Measurements from ENCODE around the gene GTF2A1L.
A peak's percentile ranks its signal among the peaks of the same experiment; 100 is the strongest.
"Not testable (repeated sequence)": the region's sequence is repeated elsewhere in the genome, so short reads cannot be mapped to it uniquely, and the experiment has no call there.

Gene GTF2A1L

DNA sequence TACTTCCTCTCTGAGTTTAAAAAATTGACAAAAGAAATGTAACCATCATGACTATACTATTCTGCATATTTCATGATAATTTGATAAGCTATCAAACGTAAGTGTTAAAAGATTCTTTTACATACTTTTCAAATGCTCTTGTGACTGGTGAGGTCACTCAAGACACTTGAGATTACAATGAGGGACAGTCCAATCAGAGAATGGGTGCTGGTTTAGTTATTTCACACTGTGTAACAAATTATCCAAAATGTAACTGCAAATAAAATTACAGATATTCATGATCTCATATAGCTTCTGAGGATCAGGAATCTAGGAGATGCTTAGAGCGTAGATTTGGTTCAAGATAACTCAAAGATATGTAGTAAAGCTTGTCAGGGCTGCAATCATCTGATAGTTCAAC lies 4.4 kb upstream of the GTF2A1L start:
- DNase-seq (ENCODE audit: low spot score): no peak

DNA sequence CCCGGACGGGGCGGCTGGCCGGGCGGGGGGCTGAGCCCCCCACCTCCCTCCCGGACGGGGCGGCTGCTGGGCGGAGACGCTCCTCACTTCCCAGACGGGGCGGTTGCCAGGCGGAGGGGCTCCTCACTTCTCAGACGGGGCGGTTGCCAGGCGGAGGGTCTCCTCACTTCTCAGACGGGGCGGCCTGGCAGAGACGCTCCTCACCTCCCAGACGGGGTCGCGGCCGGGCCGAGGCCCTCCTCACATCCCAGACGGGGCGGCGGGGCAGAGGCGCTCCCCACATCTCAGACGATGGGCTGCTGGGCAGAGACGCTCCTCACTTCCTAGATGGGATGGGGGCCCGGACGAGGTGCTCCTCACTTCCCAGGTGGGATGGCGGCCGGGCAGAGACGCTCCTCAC lies 3.1 kb upstream of the GTF2A1L start:
- not testable (repeated sequence) for DNase-seq (ENCODE audit: low spot score)

DNA sequence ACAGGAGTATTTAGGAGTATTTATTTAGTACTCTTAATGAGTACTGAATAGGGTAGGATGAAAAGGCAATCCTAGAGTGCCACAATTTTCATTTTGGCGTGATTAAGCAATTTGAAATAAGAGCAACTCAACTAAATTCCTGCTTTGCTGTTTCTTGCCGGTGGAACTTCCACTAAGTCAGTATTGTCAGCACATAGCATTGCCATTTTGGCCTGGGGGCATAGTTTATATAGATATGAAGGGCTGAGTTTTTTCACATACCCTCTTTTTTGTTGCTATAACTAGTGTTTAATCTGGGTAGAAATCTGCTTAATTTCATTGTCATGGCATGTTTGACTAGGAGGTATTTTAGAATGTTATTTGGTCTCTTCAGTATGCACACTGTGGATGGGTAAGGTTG lies 1.9 kb downstream of the GTF2A1L start:
- no peak for DNase-seq (ENCODE audit: low spot score)

DNA sequence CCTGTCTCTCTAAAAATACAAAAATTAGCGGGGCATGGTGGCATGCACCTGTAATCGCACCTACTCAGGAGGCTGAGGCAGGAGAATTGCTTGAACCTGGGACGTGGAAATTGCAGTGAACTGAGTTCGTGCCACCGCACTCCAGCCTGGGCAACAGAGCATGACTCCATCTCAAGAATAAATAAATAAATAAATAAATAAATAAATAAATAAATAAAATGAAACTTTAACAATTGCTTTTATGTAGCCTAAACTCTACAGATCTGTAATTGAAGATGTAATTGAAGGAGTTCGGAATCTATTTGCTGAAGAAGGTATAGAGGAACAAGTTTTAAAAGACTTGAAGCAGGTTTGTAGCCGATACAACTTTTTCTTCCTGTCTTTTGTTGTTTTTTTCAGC lies 2.9 kb downstream of the GTF2A1L start:
- DNase-seq (ENCODE audit: low spot score): no peak

DNA sequence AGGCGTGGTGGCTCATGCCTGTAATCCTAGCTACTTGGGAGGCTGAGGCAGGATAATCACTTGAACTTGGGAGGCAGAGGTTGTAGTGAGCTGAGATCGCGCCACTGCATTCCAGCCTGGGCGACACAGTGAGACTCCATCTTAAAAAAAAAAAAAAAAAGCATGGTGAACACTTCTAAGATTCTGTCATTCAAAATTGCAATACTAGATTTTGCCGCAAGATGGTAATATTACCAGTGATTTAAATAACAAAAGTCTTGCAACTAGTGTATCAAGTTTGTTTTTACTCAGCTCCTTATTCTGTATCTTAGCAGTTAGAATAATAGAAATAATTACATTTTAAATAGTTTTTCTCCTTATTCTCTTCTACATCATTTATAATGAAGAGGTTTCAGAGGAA lies 5.0 kb downstream of the GTF2A1L start:
- not testable (repeated sequence) for DNase-seq (ENCODE audit: low spot score)

DNA sequence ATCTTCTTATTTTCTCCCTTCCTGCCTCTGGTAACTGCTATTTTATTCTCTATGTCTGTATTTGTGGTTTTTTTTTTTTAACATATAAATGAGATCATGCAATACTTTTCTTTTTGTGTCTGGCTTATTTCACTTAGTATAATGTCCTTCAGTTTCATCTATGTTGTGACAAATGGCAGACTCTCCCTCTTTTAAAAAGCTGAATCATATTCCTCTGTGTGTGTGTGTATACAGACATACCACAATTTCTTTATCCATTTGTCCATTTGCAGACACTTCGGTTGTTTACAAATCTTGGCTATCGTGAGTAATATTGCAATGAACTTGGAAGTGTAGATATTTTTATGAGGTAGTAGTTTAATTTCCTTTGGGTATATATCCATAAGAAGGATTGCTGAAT lies 7.0 kb downstream of the GTF2A1L start:
- DNase-seq (ENCODE audit: low spot score): no peak

DNA sequence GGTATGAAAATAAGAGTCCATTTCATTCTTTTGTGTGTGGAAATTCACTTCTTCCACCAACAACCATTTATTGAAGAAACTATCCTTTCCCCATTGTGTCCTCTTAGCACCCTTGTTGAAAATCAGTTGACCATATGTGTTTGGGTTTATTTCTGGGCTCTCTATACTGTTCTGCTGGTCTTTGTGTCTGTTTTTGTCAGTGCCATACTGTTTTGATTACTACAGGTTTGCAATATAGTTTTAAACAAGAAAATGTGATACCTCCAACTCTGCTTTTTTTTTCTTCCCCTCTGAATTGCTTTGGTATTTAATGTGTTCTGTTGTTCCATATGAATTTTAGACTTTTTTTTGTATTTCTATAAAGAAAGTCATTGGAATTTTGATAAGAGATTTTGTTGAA lies 8.4 kb downstream of the GTF2A1L start:
- no peak for DNase-seq (ENCODE audit: low spot score)

DNA sequence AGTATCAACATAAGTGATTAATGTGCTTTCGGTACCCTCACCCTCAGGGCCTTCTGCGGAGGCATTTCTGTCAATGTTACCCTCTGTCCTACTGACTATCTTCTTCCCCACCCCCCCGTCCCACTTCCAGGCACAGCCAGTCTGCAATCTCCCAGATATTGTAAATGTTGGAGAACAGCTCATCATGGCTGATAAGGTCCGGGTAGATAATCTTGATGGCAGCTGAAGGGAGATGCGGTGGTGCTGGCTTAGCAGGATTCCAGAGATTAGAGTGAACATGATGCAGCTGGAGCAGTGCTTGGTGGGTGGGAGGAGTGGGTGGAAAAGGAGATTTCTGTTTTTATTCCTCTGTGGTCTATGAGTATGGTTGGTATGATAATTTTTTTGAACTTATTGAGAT lies 15.5 kb downstream of the GTF2A1L start:
- no peak for DNase-seq (ENCODE audit: low spot score)

DNA sequence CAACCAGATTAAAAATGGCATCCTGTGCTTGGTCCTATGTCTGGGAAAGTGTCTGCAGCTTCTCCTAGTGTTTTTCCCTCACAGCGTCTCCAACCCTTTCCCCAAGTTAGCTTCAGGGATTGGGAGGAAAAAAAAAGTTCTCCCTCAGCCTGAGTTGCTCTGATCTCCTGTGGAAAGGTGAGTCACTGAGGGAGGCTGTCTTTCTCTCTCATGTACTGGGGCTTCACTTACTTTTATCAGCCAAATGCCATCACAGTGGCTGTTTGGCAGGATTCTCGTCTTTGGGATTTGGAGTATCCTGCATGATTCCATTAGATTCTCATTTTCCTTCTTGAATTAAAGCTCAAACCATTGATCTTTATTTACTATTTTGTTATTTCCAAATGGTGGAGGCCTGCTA lies 18.1 kb downstream of the GTF2A1L start:
- no peak for DNase-seq (ENCODE audit: low spot score)

DNA sequence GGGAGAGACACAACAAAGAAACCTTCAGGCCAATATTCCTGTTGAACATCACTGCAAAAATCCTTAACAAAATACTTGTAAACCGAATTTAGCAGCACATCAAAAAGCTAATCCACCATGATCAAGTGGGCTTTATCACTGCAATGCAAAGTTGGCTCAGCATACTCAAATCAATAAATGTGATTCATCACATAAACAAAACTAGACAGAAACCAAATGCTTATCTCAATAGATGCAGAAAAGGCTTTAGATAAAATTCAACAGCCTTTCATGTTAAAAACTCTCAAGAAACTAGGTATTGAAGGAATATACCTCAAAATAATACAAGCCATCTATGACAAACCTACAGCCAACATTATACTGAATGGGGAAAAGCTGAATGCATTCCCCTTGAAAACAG lies 20.6 kb downstream of the GTF2A1L start:
- DNase-seq (ENCODE audit: low spot score): no peak

DNA sequence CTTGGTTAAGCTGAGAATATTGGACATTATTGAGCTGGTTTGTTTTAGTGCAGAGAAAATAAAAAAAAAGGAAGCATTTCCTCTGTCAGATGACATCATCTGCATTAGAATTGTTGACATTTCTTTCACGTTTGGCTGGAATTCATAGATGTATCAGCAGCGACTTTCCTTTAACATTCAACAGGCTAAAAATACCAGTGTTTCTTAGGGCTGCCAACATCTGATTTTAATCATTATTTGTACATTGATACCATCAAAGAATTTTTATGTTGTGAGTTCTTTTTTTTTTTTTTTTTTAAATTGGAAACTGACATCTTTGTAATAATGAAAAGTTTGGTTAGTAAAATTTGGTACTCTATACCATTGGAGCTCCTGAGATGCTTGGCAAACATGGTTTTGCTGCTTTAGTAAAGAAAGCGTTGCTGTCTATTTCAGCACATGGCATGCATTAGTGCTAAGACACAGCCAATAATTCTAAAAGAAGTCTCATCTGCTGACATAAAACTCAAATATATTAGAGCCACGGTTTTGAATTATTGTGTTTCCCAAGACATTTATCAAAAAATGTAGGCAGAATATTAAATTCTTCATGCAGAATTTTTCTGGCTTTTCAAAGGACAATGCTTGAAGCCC lies 33.6 kb downstream of the GTF2A1L start:
- peak; percentile 60 for DNase-seq (ENCODE audit: low spot score)

DNA sequence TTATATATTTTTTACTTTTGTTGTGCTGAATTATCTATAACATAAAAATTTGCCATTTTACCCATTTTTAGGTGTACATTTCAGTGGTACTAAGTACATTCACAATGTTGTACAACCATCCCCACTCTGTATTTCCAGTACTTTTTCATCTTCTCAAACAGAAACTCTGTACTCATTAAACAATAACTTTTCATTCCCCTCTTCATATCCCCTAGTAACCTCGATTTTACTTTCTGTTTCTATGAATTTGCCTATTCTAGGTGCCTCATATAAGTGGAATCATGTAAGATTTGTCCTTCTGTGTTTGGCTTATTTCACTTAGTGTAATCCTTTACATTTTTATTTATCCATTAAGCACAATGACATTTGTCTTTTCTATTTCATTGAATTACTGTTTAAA lies 51.3 kb downstream of the GTF2A1L start:
- no peak for DNase-seq (ENCODE audit: low spot score)

DNA sequence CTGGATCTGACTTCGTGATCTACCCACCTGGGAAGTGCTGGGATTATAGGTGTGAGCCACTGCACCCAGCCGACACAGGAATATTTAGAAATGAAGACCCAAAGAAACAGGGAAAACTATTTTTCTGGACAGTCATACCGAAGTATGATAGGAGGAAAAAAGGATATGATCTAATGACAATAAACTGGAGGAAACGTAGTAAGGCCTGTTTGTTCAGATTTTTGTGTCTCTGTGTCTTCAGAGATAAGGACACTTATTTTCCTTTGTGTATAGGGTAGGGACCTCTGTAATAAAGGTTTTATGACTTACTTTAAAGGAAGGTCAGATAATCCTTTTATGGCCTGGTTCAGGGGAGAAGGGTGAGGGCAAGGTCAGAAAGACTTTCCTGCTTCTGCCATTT lies 55.9 kb downstream of the GTF2A1L start:
- DNase-seq (ENCODE audit: low spot score): no peak

DNA sequence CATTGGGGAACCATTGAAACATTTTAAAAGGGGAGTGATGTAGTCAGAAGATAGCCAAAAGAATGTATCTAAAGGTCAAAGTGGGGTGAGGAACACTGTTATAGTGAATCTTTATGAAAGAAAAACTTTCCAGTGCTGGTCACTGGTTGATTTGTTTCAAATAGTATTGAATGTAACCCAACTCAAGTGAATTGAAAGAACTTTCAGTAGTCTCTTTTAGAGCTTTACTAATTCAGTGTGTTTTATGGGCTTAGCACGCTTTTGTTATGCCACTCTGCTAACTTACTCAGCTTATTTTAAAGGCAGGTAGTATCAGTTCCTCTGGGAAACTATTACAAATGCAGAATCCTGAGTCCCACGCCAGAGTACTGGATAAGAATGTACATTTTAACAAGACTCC lies 57.3 kb downstream of the GTF2A1L start:
- no peak for DNase-seq (ENCODE audit: low spot score)

DNA sequence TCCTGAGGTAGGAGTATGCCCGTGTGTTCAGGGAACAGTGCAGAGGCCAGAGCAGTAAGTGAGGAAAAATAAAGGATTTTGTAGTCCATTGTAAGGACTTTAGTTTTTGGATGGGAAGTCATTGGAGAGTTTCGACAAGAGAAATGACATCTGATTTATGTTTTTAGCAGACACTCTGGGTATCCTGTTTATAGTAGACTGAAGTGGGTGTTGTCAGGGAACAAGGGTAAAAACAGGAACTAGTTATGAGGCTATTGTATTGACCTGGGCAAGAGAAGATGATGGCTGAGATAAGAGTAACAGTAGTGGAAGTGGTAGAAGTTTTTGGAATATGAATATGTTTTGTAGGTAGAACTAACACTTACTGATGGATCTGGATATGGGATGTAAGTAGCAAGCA lies 59.8 kb downstream of the GTF2A1L start:
- DNase-seq (ENCODE audit: low spot score): no peak

DNA sequence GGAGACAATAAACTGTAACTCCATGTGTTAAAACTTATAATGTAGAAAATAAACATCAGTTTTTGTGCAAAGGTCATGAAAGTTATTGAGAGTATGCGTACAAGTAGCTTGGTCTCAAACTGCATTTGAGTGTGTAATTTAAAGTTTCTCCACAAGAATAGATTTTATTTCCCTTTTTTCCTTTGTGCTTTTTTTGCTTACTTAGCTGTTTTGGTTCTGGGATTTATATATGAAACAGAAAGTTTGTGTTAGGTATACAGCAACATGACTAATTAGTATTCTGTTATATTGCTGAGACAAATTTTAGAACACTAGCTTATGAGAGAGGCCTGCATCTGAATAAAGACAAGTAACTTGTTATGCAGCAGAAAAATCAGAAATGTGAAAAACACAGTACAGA lies 67.5 kb downstream of the GTF2A1L start:
- no peak for DNase-seq (ENCODE audit: low spot score)

DNA sequence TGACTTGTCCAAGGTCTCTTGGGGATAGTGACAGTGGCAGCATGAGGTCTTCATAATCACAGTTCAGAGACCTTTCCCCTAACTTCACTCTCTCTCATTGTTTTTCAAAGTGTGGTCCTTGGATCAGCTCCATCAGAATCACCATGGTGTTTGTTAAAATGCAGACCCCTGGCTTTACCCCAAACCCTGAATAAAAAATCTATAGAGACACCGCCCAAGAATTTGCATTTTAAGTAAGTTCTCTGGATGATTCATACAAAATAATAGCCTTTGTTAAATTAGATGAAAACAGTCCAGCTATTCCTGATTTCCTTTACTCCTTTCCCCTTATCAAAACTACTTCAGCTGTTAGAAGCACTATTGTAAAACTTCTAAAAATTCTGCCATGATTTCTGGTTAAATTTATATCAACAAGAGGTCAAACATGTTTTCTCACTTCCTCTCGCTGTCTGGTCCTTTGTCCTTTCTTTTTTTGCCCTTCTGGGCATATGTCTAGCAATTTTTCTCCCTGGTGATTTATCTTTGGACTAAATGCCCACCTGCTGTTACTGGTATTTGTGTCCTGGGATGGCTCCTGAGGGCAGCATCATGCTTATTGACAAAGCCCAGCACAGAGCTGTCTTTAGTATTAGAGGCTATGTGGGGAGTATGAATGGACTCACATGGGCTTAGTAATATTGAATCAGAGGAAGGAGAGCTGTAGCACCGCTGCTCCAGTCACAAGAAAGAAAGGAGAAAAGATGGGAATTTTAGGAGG lies 74.5 kb downstream of the GTF2A1L start:
- no peak for DNase-seq (ENCODE audit: low spot score)

DNA sequence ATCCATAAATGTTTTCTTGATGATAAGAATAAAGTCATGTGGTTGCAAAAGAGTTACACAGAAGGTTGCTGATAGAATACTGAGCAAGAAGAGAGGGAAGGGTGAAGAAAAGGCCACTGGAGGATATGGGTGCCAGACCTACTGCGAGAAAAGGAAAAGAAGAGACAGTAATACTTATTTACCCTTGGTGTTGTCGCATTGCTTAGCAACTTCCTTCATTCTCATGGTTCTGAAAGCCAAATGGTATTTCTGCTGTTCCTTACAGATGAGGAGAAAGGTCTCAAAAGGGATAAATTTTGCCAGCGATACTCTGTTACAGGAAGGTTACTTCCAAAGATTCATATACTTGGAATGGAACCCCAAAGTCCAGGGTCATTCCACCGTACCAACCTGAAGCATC lies 75.4 kb downstream of the GTF2A1L start:
- DNase-seq (ENCODE audit: low spot score): no peak

DNA sequence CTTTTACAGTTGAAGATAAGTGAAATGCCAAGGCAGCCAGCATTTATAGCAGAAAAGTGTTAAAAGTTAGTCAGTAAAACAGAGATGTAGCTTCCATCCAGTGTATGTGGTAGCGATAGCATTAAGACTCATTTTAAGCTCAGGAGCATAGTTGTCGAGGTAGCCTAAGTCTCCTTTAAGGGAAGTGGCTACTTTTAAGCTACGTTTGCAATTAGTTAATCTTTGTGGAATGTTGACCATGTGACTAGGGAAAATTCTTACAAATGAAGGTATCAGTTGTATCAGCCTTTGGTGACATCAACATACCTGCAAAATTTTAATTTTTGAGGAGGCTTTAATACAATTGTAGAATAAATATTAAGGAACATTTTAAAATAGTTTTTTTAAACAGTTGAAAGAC lies 76.0 kb downstream of the GTF2A1L start:
- DNase-seq (ENCODE audit: low spot score): no peak

DNA sequence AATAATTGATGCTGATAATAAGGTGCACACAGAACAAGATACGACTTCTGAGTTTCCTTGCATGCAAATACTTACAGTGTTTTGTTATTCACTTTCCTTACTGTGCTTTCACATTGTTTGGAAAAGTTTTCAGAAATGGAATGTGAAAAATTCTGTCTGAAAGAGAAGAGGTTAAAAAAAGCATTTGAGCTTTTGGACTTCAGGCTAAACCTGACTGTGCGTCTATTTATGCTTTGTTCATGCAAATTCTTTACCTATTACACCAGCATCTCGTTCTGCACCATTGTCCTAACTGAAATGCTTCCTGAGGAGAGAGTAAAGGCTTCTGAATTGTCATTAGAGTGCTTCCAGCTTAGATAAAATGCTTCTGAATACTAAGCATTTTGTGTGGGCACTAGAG lies 76.5 kb downstream of the GTF2A1L start:
- DNase-seq (ENCODE audit: low spot score): no peak

DNA sequence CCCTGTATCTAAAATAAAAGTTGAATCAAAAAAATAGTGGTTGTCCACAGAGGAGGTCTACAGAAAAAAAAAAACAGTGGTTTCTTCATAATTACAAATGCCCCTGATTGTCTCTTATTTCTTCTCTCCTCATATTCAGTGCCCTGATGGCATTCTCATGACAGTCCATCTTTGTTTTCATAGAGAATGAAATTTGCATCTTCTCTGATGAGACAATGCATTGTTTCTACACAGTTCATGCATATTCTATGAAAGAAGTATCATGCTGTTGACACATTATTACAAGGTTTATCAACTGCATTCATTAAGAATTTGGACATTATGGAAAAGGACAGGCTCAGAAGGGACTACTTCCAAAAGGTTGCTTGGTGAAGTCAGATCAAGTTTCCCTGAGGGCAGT lies 78.3 kb downstream of the GTF2A1L start:
- DNase-seq (ENCODE audit: low spot score): no peak

DNA sequence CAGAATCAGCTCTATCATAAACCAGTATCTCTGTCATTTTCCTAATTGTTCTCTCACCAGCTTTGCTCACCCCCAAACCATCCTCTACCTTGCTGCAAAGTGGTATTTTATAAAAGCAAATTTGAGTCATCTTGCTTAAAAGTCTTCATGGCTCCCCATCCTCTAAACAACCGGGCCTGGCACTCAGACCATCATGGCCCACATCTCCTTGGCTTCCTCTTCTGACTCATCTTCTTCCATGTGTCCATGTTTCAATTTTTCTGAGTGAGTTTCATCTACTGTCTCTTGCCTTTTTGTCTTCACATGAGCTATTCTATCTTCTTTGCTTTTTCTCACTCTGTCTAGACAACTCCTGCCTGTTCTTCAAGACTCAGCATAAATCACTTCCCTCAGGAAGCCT lies 79.2 kb downstream of the GTF2A1L start:
- DNase-seq (ENCODE audit: low spot score): no peak

DNA sequence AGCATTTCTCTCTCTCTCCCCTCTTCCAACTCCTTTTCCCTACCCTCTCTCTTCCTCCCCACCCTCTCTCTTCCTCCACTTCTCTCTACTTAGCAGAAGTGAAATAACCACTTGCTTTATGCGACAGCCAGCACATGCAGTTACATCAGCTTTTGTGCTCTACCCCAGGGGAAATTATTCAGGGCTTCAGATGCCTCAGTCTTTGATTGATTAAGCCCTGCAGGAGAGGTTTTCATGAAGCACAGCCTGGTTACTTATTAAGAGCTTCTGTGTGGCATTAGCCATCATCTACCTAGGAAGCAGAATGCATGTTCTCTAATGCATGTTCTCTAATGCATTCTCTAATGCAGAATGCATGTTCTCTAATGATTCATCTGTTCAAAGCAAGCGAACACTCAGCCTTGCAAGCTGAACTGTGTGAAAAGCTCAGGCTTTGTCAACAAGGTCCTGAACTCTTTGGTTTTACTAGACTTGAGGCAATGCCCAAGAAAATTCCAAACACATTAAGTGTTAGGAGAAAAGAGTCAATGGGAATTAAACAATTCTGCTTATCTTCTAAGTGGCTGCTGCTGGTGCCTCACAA lies 81.8 kb downstream of the GTF2A1L start:
- DNase-seq (ENCODE audit: low spot score): peak; percentile 27

DNA sequence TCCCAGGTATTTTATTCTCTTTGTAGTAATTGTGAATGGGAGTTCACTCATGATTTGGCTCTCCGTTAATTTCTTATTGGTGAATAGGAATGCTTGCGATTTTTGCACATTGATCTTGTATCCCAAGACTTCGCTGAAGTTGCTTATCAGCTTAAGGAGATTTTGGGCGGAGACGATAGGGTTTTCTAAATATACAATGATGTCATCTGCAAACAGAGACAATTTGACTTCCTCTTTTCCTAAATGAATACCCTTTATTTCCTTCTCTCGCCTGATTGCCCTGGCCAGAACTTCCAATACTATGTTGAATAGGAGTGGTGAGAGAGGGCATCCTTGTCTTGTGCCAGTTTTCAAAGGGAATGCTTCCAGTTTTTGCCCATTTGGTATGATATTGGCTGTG lies 86.0 kb downstream of the GTF2A1L start:
- not testable (repeated sequence) for DNase-seq (ENCODE audit: low spot score)
